Ascending aorta (tissue), 2 donors: ENCODE results near the gene C3orf18. TPM values are rescaled to one million over a fixed set of nuclear protein-coding genes. Genes with fewer than 3 reads are reported as not detected.

Experiments
- DNase-seq, 2 donors: peaks; one replicate each; pipeline ENCODE4 v3.0.0-alpha.2; 2019; ENCODE audit warnings: low spot score in 2 of 2
- H3K27ac ChIP-seq, 2 donors: fragments of 200-600 bp; sonication (generic); one replicate each; pipeline ENCODE4 v1.5.1; 2016 to 2017; ENCODE audit warnings: mild to moderate bottlenecking in 1 of 2
- H3K27me3 ChIP-seq: fragments of 200-600 bp; sonication (generic); one replicate; pipeline ENCODE4 v1.5.1; 2017
- H3K36me3 ChIP-seq, 2 donors: fragments of 200-600 bp; sonication (generic); one replicate each; pipeline ENCODE4 v1.5.1; 2016
- H3K4me1 ChIP-seq, 2 donors: fragments of 200-600 bp; sonication (generic); one replicate each; pipeline ENCODE4 v1.5.1; 2016 to 2017; ENCODE audit warnings: mild to moderate bottlenecking in 1 of 2
- H3K4me3 ChIP-seq, 2 donors: fragments of 200-600 bp; sonication (generic); one replicate each; pipeline ENCODE4 v1.5.1; 2016 to 2017; ENCODE audit warnings: mild to moderate bottlenecking in 1 of 2
- H3K9me3 ChIP-seq, 2 donors: fragments of 200-600 bp; sonication (generic); one replicate each; pipeline ENCODE4 v1.5.1; 2016
- intact Hi-C: fragments of 100-400 bp; cut with DNase I; formaldehyde crosslinking; loops from one replicate; pipeline ENCODE4 v1.15.1; 2023
- total RNA-seq: library from RNA; depleted of rRNA; stranded (reverse); fragments of >200 nt; gene quantifications from one replicate; pipeline ENCODE4 v1.1.0, GENCODE V29; 2016
- TF ChIP-seq, protein P1 (sequence below), 3 experiments: fragments of 200-600 bp in 2 of 3; fragments of 450-650 bp in 1 of 3; sonication (generic) in 2 of 3; IDR thresholded peaks; one replicate each; pipeline ENCODE4 v1.5.1; 2016 to 2019; ENCODE audit warnings: antibody characterized with exemption in 3 of 3, mild to moderate bottlenecking in 1 of 3, moderate library complexity in 1 of 3

C3orf18 gene
- total RNA-seq, 1 donor from 2014 or later: 29.5 TPM

DNA sequence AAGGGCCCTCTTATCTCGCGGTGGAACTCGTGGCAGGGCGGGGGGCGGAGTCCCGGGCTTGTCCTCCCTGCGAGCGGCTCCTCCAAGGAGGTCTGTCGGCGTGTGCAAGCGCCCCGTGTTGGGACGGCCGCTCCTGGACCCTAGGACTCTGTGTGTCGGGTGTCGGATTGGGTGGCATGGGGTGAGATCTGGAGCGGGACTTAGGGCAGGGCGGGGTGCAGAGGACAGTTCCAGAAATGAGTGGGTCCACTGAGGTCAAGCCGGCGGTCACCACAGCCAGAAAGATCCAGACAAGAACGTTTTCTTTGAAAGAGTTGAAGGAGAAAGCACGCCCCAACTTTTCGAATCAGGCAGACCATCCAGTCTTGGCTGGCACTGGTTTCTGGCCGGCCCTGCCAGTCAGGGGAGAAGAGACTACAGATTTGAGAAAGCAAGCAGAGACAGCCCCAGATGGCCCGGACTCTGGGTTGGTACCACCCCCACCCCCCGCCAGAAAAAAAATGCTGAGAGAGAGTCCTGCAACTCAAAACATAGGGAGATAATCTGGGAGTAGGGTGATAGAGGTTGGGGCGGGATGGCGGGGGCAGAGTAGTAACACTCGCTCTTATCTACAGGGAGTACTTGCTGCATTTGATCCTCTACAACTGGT, 44.8 kb upstream of the C3orf18 start:
- Histone ChIP-seq H3K4me1 (peaks cover 3 to 21% of the 10 kb centered on the region in 2 donors), H3K27ac (peak overlapping the region; percentile 70 to 79), H3K9me3 (no peaks in the 10 kb centered on the region), H3K27me3 (no peaks in the 10 kb centered on the region), H3K4me3 (peak overlapping the region; percentile 74 to 76), H3K36me3 (peaks cover 4 to 9% of the 10 kb centered on the region in 2 donors)
- DNase-seq: no peak
- intact Hi-C loops: loop anchor here (1.0 to 10.0 kb wide), 4 partner anchors 98 to 1352 kb away; partner anchors contain the start of genes MANF, PCBP4 and TMEM115
- TF ChIP-seq, protein P1, sequence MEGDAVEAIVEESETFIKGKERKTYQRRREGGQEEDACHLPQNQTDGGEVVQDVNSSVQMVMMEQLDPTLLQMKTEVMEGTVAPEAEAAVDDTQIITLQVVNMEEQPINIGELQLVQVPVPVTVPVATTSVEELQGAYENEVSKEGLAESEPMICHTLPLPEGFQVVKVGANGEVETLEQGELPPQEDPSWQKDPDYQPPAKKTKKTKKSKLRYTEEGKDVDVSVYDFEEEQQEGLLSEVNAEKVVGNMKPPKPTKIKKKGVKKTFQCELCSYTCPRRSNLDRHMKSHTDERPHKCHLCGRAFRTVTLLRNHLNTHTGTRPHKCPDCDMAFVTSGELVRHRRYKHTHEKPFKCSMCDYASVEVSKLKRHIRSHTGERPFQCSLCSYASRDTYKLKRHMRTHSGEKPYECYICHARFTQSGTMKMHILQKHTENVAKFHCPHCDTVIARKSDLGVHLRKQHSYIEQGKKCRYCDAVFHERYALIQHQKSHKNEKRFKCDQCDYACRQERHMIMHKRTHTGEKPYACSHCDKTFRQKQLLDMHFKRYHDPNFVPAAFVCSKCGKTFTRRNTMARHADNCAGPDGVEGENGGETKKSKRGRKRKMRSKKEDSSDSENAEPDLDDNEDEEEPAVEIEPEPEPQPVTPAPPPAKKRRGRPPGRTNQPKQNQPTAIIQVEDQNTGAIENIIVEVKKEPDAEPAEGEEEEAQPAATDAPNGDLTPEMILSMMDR (IDR thresholded peaks at IDR 0.05): no peak

DNA sequence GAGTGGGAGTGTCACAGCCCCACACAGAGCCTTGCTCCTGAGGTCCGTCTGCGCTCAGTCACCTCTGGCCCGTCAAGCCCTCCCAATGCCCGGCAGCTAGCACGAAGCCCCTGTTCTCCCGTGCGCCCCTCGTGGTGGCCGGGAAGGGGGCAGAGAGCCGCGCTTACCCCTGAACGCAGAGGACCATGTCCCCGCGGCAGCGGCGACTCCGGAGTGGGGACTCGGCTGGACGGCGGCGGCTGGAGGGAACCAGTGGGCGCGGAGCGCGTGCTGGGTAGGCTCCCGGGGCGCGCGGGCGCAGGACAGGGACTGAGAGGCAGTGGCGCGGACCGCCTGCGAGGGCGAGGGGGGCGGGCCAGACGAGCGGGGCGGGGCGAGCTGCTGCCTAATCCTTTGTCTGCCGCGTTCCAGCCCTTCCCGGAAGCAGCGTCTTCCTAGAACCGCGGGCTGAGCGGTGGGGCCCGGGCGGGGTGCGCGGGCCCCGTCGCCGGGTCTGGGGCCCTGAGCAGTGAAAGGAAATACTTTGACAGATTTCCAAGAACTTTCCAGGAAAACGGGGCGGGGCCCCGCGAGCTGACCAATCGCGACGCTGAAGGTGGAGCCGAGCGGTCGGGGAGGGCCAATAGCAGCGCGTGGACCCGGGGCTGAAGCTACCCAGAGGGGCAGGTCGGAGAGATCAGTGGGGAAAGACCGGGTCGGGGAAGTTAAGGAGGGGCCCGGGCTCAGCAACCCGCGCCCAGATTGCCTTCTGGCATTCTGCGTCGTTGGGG, 44.1 kb upstream of the C3orf18 start, which contains the start of gene CISH:
Gene CISH (minus strand): TSS at position 311 of the 770 bp plus-strand sequence. CDS start 124 bp downstream, at position 187.
- peak; percentile 80 to 97 for DNase-seq
- peaks cover 3 to 18% of the 10 kb centered on the region in 2 donors for H3K4me1 ChIP-seq
- intact Hi-C loops: loop anchor here (1.0 to 10.0 kb wide), 5 partner anchors 9 to 1353 kb away; partner anchors contain the start of genes MANF, PCBP4 and TMEM115

DNA sequence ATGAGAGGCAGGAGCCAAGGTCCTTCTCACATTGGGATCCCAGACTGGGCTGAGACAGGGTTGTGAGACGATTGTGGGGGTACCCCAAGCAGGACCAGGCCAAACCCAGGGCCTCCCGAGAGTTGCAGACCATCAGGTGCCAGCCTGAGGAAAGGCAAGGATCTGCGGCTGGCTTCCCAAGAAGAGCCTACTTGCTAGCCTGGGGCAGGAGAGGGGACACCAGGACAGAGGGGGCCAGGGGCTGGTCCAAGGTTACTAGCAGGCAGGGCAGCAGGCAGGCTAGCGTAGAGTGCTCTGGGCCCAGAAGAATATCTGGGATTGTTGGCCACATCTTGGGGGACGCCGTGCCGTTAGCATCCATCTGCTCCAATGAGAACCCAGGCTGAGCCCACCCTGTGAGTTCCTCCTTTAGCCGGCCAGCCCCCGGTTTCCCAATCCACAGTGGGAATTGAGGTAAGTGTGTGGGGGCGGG, 43.5 kb upstream of the C3orf18 start:
- H3K27me3 ChIP-seq: no peaks in the 10 kb centered on the region
- H3K36me3 ChIP-seq: peaks cover 10 to 19% of the 10 kb centered on the region in 2 donors
- H3K4me1 ChIP-seq: peaks cover 3 to 18% of the 10 kb centered on the region in 2 donors
- H3K9me3 ChIP-seq: no peaks in the 10 kb centered on the region
- TF ChIP-seq, protein P1 (IDR thresholded peaks at IDR 0.05): no peak
- intact Hi-C loops: loop anchor here (1.0 to 10.0 kb wide), 4 partner anchors 9 to 1354 kb away; partner anchors contain the start of genes PCBP4 and TMEM115
- peak overlapping the region; percentile 70 to 79 for H3K27ac ChIP-seq
- no peak for DNase-seq
- peak overlapping the region; percentile 74 to 76 for H3K4me3 ChIP-seq

More for the DNA sequence above, 44.1 kb upstream of the C3orf18 start, which contains the start of gene CISH:
- Histone ChIP-seq H3K9me3 (no peaks in the 10 kb centered on the region), H3K27ac (peak within 1 kb of the TSS; percentile 70 to 79), H3K4me3 (peak within 1 kb of the TSS; percentile 74 to 76), H3K27me3 (no peaks in the 10 kb centered on the region), H3K36me3 (peaks cover 10 to 16% of the 10 kb centered on the region in 2 donors)
- TF ChIP-seq, protein P1 (IDR thresholded peaks at IDR 0.05): peak in 2 of 3 experiments; percentile 35 to 39

DNA sequence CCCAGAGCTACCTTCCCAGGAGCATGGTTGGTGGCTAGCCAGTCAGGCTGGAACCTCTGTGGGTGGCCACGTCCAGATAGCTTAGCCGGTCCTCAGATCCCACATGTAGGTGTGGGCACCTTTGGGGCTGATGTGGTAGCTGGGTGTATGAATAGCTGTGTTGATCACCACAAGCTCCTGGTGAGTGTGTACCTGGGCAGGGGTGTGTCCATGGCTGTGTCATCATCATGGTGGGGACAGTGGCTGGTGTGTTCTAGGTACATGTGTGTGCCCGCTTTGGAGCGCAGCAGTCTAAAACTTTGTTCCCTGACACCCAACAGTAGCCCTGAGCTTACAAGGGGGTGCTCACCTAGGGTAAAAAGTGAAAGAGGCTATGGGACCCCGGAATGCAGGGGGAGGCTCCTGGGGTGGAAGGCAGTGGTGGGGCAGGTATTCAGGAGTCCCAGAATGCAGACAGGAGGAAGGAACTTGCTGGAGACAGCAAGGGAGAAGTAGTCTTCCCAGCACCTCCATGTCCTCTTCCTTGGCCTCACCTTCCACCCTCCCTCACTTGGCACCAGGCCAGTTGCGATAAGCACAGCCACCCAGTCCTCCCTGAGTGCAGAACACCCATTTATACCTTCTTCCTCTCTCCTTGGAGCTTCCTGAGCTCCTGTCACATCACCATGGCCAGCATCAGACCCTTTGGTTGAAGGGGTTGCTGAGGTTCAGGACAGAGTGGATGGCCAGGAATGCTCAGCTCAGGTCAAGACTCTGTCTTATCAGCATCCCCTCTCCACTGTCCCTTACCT, 42.8 kb upstream of the C3orf18 start:
- Histone ChIP-seq H3K4me1 (peaks cover 3 to 15% of the 10 kb centered on the region in 2 donors), H3K4me3 (peak overlapping the region; percentile 74 to 76), H3K36me3 (peaks cover 10 to 19% of the 10 kb centered on the region in 2 donors), H3K27me3 (no peaks in the 10 kb centered on the region), H3K27ac (peak overlapping the region; percentile 70 to 79), H3K9me3 (no peaks in the 10 kb centered on the region)
- intact Hi-C loops: loop anchor here (5.0 to 10.0 kb wide), 3 partner anchors 96 to 1354 kb away; partner anchors contain the start of genes PCBP4 and TMEM115
- DNase-seq: no peak
- TF ChIP-seq, protein P1 (IDR thresholded peaks at IDR 0.05): no peak

DNA sequence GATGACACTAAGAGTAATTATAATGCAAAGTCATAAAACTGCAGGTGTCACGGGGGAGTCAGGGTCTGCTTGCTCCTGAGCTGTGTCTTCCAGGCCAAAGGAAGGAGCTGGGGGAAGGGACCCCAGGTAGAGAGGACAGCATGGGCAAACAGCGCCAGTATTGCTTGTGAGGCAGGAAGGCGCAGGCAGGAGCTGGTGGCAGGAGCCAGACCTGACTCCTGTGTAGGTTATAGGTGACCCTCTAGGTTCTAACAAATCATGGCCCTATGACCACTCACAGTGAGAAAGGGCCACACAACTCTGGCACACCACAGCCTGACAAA, 42.2 kb upstream of the C3orf18 start:
- Histone ChIP-seq H3K27ac (peak overlapping the region in 1 of 2 donors; percentile 70), H3K27me3 (no peaks in the 10 kb centered on the region), H3K36me3 (peaks cover 10 to 19% of the 10 kb centered on the region in 2 donors), H3K9me3 (no peaks in the 10 kb centered on the region), H3K4me3 (peak overlapping the region; percentile 74 to 76), H3K4me1 (peaks cover 8 to 15% of the 10 kb centered on the region in 2 donors)
- DNase-seq: no peak
- intact Hi-C loops: loop anchor here (5.0 to 10.0 kb wide), 3 partner anchors 95 to 1355 kb away; partner anchors contain the start of genes PCBP4 and TMEM115
- TF ChIP-seq, protein P1 (IDR thresholded peaks at IDR 0.05): no peak
